Neural cell (in vitro differentiated cells): Measurements from ENCODE around the gene PCDHA6. TPM values are rescaled to one million over a fixed set of nuclear protein-coding genes. Genes with fewer than 3 reads are reported as not detected.

Experiments
- H2AFZ ChIP-seq: fragments of 200-600, 300-800 bp; sonication (generic), shearing (Covaris generic); 2 replicates; pipeline ENCODE4 v1.6.0; 2014; ENCODE audit warnings: low read depth, mild to moderate bottlenecking, antibody characterized with exemption, low read length, moderate library complexity
- H3F3A ChIP-seq: fragments of 200-600 bp; shearing (Covaris generic); 2 replicates; pipeline ENCODE4 v1.6.1; 2016; ENCODE audit warnings: mild to moderate bottlenecking, moderate library complexity, mixed read lengths, antibody characterized with exemption, low read length; ENCODE audit not compliant: insufficient read depth, poor library complexity, severe bottlenecking
- H3K27ac ChIP-seq: fragments of 200-600, 300-800 bp; sonication (generic), shearing (Covaris generic); 2 replicates; pipeline ENCODE4 v1.5.1; 2014; ENCODE audit warnings: mild to moderate bottlenecking, low read length, moderate library complexity
- H3K27me3 ChIP-seq: fragments of 300-800, 200-600 bp; sonication (generic), shearing (Covaris generic); 2 replicates; pipeline ENCODE4 v1.6.0; 2014; ENCODE audit warnings: mild to moderate bottlenecking, low read depth, low read length, moderate library complexity; ENCODE audit not compliant: insufficient read depth
- H3K36me3 ChIP-seq: fragments of 300-800, 200-600 bp; sonication (generic), shearing (Covaris generic); 2 replicates; pipeline ENCODE4 v1.5.1; 2014; ENCODE audit warnings: mild to moderate bottlenecking, antibody characterized with exemption, low read length, moderate library complexity; ENCODE audit not compliant: insufficient read depth
- H3K4me2 ChIP-seq: fragments of 300-800, 200-600 bp; sonication (generic), shearing (Covaris generic); 2 replicates; pipeline ENCODE4 v1.6.0; 2014; ENCODE audit warnings: mild to moderate bottlenecking, low read length
- H3K4me3 ChIP-seq: fragments of 300-800, 200-600 bp; sonication (generic), shearing (Covaris generic); 2 replicates; pipeline ENCODE4 v1.5.1; 2014; ENCODE audit warnings: mild to moderate bottlenecking, low read length, moderate library complexity
- H3K79me2 ChIP-seq: fragments of 200-600 bp; shearing (Covaris generic); replicated peaks from 2 replicates; pipeline ENCODE4 v1.6.0; 2014; ENCODE audit warnings: mild to moderate bottlenecking, low read length, moderate library complexity; ENCODE audit not compliant: insufficient read depth
- H3K9ac ChIP-seq: fragments of 300-800, 200-600 bp; sonication (generic), shearing (Covaris generic); 2 replicates; pipeline ENCODE4 v1.6.1; 2016; ENCODE audit warnings: mild to moderate bottlenecking, low read length, mixed read lengths
- H3K9me2 ChIP-seq: fragments of 200-600 bp; shearing (Covaris generic); 2 replicates; pipeline ENCODE4 v1.6.1; 2016; ENCODE audit warnings: mild to moderate bottlenecking, low read length, mixed read lengths; ENCODE audit not compliant: insufficient read depth
- H3K9me3 ChIP-seq: fragments of 200-600, 300-800 bp; sonication (generic), shearing (Covaris generic); 2 replicates; pipeline ENCODE4 v1.6.1; 2016; ENCODE audit warnings: mild to moderate bottlenecking, mixed run types, low read length, moderate library complexity, mixed read lengths
- H4K20me1 ChIP-seq: fragments of 200-600 bp; shearing (Covaris generic); 2 replicates; pipeline ENCODE4 v1.6.1; 2016; ENCODE audit warnings: mild to moderate bottlenecking, mixed run types; ENCODE audit not compliant: insufficient read depth
- EP300 ChIP-seq: fragments of 450-650 bp; conservative IDR thresholded peaks from 2 replicates; pipeline ENCODE4 v1.6.1; 2014; ENCODE audit warnings: antibody characterized with exemption, mild to moderate bottlenecking, moderate library complexity; ENCODE audit not compliant: poor library complexity, severe bottlenecking
- EZH2 ChIP-seq: fragments of 200-600, 300-800 bp; shearing (Covaris generic), sonication (generic); IDR thresholded peaks from 2 replicates; pipeline ENCODE4 v1.6.1; 2014; ENCODE audit warnings: antibody characterized with exemption, low read length, borderline replicate concordance, mild to moderate bottlenecking; ENCODE audit not compliant: insufficient read depth, poor library complexity, severe bottlenecking
- MXI1 ChIP-seq: fragments of 450-650 bp; conservative IDR thresholded peaks from 2 replicates; pipeline ENCODE4 v1.6.1; 2014; ENCODE audit warnings: antibody characterized with exemption, mild to moderate bottlenecking; ENCODE audit not compliant: poor library complexity, severe bottlenecking
- POLR2AphosphoS5 ChIP-seq: IDR thresholded peaks from 2 replicates; pipeline ENCODE4 v1.6.1; 2012
- RAD21 ChIP-seq: fragments of 450-650 bp; conservative IDR thresholded peaks from 2 replicates; pipeline ENCODE4 v1.6.1; 2014; ENCODE audit warnings: antibody characterized with exemption, mild to moderate bottlenecking, moderate library complexity
- SMC3 ChIP-seq: fragments of 450-650 bp; conservative IDR thresholded peaks from 2 replicates; pipeline ENCODE4 v1.6.1; 2014; ENCODE audit warnings: antibody characterized with exemption, mild to moderate bottlenecking, moderate library complexity; ENCODE audit not compliant: poor library complexity
- polyA plus RNA-seq: library from polyadenylated mRNA; depleted of rRNA; stranded (reverse); fragments of >200 nt; gene quantifications from 2 replicates; pipeline ENCODE4 v1.2.3, GENCODE V29; 2014
- TF ChIP-seq, protein P1 (sequence below): IDR thresholded peaks from 2 replicates; pipeline ENCODE4 v1.6.1; 2012; ENCODE audit warnings: borderline replicate concordance
- TF ChIP-seq, protein P2 (sequence below): fragments of 450-650 bp; IDR thresholded peaks from 2 replicates; pipeline ENCODE4 v1.5.1; 2014; ENCODE audit warnings: antibody characterized with exemption, mild to moderate bottlenecking, moderate library complexity; ENCODE audit not compliant: poor library complexity, severe bottlenecking

PCDHA6 gene
- polyA plus RNA-seq, 1 donor from 2014 or later = 3.6 TPM

DNA sequence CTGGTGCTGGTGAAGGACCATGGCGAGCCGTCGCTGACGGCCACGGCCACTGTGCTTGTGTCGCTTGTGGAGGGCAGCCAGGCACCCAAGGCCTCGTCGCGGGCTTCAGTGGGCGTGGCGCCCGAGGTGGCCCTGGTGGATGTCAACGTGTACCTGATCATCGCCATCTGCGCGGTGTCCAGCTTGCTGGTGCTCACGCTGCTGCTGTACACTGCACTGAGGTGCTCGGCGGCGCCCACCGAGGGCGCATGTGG lies 30.2 kb downstream of the PCDHA6 start:
- Histone ChIP-seq H3K4me2 (no peak overlapping the region), H3K79me2 (peaks cover 9% of the 10 kb centered on the region), H3K9me2 (no peaks in the 10 kb centered on the region), H2AFZ (no peak overlapping the region), H4K20me1 (no peaks in the 10 kb centered on the region), H3K9ac (no peak overlapping the region), H3K27ac (no peak overlapping the region), H3F3A (peaks cover 3% of the 10 kb centered on the region), H3K27me3 (no peaks in the 10 kb centered on the region), H3K9me3 (peaks cover 34% of the 10 kb centered on the region), H3K4me3 (peak overlapping the region; percentile 37), H3K36me3 (peaks cover 28% of the 10 kb centered on the region)
- TF ChIP-seq POLR2AphosphoS5 (no peak), EZH2 (no peak), RAD21 (no peak)
- TF ChIP-seq, protein P1, sequence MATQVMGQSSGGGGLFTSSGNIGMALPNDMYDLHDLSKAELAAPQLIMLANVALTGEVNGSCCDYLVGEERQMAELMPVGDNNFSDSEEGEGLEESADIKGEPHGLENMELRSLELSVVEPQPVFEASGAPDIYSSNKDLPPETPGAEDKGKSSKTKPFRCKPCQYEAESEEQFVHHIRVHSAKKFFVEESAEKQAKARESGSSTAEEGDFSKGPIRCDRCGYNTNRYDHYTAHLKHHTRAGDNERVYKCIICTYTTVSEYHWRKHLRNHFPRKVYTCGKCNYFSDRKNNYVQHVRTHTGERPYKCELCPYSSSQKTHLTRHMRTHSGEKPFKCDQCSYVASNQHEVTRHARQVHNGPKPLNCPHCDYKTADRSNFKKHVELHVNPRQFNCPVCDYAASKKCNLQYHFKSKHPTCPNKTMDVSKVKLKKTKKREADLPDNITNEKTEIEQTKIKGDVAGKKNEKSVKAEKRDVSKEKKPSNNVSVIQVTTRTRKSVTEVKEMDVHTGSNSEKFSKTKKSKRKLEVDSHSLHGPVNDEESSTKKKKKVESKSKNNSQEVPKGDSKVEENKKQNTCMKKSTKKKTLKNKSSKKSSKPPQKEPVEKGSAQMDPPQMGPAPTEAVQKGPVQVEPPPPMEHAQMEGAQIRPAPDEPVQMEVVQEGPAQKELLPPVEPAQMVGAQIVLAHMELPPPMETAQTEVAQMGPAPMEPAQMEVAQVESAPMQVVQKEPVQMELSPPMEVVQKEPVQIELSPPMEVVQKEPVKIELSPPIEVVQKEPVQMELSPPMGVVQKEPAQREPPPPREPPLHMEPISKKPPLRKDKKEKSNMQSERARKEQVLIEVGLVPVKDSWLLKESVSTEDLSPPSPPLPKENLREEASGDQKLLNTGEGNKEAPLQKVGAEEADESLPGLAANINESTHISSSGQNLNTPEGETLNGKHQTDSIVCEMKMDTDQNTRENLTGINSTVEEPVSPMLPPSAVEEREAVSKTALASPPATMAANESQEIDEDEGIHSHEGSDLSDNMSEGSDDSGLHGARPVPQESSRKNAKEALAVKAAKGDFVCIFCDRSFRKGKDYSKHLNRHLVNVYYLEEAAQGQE = no peak

DNA sequence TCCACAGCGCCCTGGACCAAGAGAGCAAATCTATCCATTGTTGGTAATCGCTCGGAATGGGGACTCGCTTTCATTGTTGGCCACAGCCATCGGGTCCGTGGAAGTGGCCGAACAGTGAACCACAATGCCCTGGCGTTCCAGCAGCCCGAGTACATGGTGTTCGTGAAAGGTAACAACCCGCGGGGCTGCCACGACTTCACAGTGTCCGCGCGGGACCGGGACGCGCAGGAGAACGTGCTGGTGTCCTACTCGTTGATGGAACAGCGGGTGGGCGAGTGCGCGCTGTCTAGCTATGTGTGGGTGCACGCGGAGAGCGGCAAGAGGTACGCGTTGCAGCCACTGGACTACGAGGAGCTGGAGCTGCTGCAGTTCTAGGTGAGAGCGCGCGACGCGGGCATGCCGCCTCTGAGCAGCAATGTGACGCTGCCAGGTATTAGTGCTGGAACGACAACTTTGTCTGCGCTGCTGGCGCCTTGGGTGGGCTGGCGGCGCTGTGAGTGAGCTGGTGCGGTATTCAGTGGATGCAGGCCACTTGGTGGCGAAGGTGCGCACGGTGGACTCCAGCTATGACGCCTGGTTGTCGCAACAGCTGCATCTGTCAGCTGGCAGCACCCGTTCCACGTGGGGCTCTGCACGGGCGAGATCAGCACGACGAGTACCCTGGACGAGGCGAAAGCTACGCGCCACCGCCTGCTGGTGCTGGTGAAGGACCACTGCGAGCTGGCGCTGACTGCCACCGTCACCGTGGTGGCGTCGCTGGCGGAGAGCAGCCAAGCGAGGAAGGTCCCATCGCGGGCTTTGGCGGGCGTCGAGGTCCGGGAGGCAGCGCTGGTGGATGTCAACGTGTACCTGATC lies 34.9 kb downstream of the PCDHA6 start:
- Histone ChIP-seq H3K9ac (no peak overlapping the region), H3K27ac (no peak overlapping the region), H3K36me3 (peaks cover 52% of the 10 kb centered on the region), H3K9me2 (no peaks in the 10 kb centered on the region), H3K27me3 (no peaks in the 10 kb centered on the region), H2AFZ (no peak overlapping the region), H3F3A (peaks cover 3% of the 10 kb centered on the region), H3K4me2 (no peak overlapping the region), H3K4me3 (no peak overlapping the region), H3K79me2 (peaks cover 40% of the 10 kb centered on the region), H3K9me3 (peaks cover 45% of the 10 kb centered on the region), H4K20me1 (no peaks in the 10 kb centered on the region)
- TF ChIP-seq SMC3 = no peak
- no peak for TF ChIP-seq MXI1
- TF ChIP-seq EP300 = no peak
- no peak for TF ChIP-seq EZH2
- TF ChIP-seq, protein P1 = no peak
- TF ChIP-seq, protein P2, sequence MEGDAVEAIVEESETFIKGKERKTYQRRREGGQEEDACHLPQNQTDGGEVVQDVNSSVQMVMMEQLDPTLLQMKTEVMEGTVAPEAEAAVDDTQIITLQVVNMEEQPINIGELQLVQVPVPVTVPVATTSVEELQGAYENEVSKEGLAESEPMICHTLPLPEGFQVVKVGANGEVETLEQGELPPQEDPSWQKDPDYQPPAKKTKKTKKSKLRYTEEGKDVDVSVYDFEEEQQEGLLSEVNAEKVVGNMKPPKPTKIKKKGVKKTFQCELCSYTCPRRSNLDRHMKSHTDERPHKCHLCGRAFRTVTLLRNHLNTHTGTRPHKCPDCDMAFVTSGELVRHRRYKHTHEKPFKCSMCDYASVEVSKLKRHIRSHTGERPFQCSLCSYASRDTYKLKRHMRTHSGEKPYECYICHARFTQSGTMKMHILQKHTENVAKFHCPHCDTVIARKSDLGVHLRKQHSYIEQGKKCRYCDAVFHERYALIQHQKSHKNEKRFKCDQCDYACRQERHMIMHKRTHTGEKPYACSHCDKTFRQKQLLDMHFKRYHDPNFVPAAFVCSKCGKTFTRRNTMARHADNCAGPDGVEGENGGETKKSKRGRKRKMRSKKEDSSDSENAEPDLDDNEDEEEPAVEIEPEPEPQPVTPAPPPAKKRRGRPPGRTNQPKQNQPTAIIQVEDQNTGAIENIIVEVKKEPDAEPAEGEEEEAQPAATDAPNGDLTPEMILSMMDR = no peak
- TF ChIP-seq RAD21 = no peak
